ENCODE results near the gene CHCHD10. TPM values are rescaled to one million over a fixed set of nuclear protein-coding genes. Genes with fewer than 3 reads are reported as not detected.

The CHCHD10 gene
- total RNA-seq, 2 experiments from 2014 or later: 197 to 212 TPM

DNA sequence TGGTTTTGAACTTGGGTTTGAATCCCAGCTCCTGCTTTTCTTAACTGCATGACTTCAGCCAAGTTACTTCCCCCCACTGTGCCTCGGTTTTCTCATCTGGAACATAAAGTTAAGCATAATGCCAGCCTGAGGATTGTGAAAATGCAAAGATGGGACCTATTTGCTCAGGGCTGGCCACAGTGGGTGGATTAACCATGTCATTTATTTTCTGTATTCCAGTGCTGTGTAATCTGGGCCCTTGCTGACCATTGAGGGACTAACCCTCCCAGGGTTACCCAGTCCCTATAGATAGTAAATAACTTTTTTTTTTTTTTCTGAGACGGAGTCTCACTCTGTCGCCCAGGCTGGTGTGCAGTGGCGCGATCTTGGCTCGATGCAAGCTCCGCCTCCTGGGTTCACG is 12.1 kb downstream of the CHCHD10 start:
- ChIA-PET CTCF (interaction anchor here (0.9 to 1.2 kb wide), 2 partner anchors 12 to 24 kb away, joined by 3 read pairs; no protein-coding TSS in a partner anchor), POLR2A (interaction anchor here (1.6 kb wide), 1 partner anchor 8 kb away, joined by 5 read pairs; no protein-coding TSS in a partner anchor)
- Mint-ChIP-seq H3K36me3 (ENCODE audit: low read depth) (no peaks in the 10 kb centered on the region), H3K9me3 (no peaks in the 10 kb centered on the region), H3K4me1 (ENCODE audit: low read depth) (peaks cover 8% of the 10 kb centered on the region), H3K27ac (no peak overlapping the region), H3K4me3 (no peak overlapping the region), H3K27me3 (no peaks in the 10 kb centered on the region)
- TF ChIP-seq, protein P1, sequence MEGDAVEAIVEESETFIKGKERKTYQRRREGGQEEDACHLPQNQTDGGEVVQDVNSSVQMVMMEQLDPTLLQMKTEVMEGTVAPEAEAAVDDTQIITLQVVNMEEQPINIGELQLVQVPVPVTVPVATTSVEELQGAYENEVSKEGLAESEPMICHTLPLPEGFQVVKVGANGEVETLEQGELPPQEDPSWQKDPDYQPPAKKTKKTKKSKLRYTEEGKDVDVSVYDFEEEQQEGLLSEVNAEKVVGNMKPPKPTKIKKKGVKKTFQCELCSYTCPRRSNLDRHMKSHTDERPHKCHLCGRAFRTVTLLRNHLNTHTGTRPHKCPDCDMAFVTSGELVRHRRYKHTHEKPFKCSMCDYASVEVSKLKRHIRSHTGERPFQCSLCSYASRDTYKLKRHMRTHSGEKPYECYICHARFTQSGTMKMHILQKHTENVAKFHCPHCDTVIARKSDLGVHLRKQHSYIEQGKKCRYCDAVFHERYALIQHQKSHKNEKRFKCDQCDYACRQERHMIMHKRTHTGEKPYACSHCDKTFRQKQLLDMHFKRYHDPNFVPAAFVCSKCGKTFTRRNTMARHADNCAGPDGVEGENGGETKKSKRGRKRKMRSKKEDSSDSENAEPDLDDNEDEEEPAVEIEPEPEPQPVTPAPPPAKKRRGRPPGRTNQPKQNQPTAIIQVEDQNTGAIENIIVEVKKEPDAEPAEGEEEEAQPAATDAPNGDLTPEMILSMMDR (IDR thresholded peaks at IDR 0.05): no peak
- ATAC-seq: no peak
- DNase-seq: no peak
- intact Hi-C loops (cut with micrococcal nuclease): no loop called here

DNA sequence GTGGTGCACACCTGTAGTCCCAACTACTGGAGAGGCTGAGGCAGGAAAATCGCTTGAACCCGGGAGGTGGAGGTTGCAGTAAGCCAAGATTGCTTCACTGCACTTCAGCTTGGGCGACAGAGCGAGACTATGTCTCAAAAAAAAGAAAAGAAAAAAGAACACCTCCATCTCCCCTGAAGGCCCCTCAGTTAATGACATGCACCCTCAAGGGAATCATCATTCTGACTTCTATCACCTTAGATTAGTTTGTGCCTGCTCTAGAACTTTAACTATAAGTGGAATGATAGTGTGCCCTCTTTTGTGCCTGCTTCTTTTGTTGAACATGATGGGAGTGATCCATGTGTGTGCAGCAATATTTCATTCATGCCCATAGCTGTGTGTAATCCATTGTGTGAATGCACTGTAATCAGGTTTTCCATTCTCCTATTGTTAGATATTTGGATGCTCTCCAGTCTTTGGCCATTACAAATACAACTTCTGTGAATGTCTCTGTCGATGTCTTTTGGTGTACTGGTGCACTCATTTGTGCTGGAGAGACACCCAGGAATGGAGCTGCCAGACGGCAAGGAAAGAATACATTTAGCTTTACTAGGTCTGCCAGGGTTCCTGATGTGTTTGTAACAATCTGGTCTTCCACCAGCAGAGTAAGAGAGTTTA is 12.7 kb downstream of the CHCHD10 start:
- TF ChIP-seq, protein P1 (IDR thresholded peaks at IDR 0.05): no peak
- intact Hi-C loops (cut with micrococcal nuclease): no loop called here
- Mint-ChIP-seq H3K9me3 (no peaks in the 10 kb centered on the region), H3K27ac (no peak overlapping the region), H3K4me3 (no peak overlapping the region), H3K27me3 (no peaks in the 10 kb centered on the region), H3K36me3 (ENCODE audit: low read depth) (no peaks in the 10 kb centered on the region), H3K4me1 (ENCODE audit: low read depth) (peaks cover 12% of the 10 kb centered on the region)
- POLR2A ChIA-PET: interaction anchor here (1.6 kb wide), 1 partner anchor 8 kb away, joined by 5 read pairs; no protein-coding TSS in a partner anchor
- CTCF ChIA-PET: interaction anchor here (0.9 to 1.2 kb wide), 2 partner anchors 12 to 23 kb away, joined by 3 read pairs; no protein-coding TSS in a partner anchor
- ATAC-seq (no peak), DNase-seq (no peak)

GRCh38 chr22:23754220-23754919 is 13.4 kb downstream of the CHCHD10 start, which contains the start of gene VPREB3:
VPREB3 (minus strand) TSS chr22:23754425; CDS start chr22:23754363, 62 bp downstream.
- intact Hi-C loops (cut with micrococcal nuclease): no loop called here
- no peaks in the 10 kb centered on the region for H3K9me3 Mint-ChIP-seq
- no peaks in the 10 kb centered on the region for H3K27me3 Mint-ChIP-seq
- H3K36me3 Mint-ChIP-seq (ENCODE audit: low read depth): no peaks in the 10 kb centered on the region
- DNase-seq: no peak
- H3K4me1 Mint-ChIP-seq (ENCODE audit: low read depth): peaks cover 18% of the 10 kb centered on the region
- H3K4me3 Mint-ChIP-seq: no peak within 1 kb of the TSS
- no peak for ATAC-seq
- TF ChIP-seq, protein P1 (IDR thresholded peaks at IDR 0.05): no peak
- ChIA-PET CTCF (interaction anchor here (0.9 to 1.2 kb wide), 2 partner anchors 11 to 23 kb away, joined by 3 read pairs; no protein-coding TSS in a partner anchor), POLR2A (interaction anchor here (1.3 to 1.6 kb wide), 2 partner anchors 9 to 38 kb away, joined by 3 to 5 read pairs; no protein-coding TSS in a partner anchor)
- H3K27ac Mint-ChIP-seq: no peak within 1 kb of the TSS

GRCh38 chr22:23753385-23753784 is 14.4 kb downstream of the CHCHD10 start:
- ChIA-PET POLR2A (interaction anchor here (1.0 to 1.3 kb wide), 2 partner anchors 14 to 37 kb away, joined by 3 read pairs; no protein-coding TSS in a partner anchor), CTCF (interaction anchor here (1.0 kb wide), 2 partner anchors 13 to 14 kb away, joined by 3 read pairs; partner anchors contain the start of gene CHCHD10)
- TF ChIP-seq, protein P1 (IDR thresholded peaks at IDR 0.05): no peak
- no peak for ATAC-seq
- Mint-ChIP-seq H3K36me3 (ENCODE audit: low read depth) (no peaks in the 10 kb centered on the region), H3K4me1 (ENCODE audit: low read depth) (peaks cover 18% of the 10 kb centered on the region), H3K4me3 (no peak overlapping the region), H3K9me3 (no peaks in the 10 kb centered on the region), H3K27me3 (no peaks in the 10 kb centered on the region), H3K27ac (no peak overlapping the region)
- intact Hi-C loops (cut with micrococcal nuclease): no loop called here
- DNase-seq: no peak
